ENCODE results near the gene ZSWIM5.

DNA sequence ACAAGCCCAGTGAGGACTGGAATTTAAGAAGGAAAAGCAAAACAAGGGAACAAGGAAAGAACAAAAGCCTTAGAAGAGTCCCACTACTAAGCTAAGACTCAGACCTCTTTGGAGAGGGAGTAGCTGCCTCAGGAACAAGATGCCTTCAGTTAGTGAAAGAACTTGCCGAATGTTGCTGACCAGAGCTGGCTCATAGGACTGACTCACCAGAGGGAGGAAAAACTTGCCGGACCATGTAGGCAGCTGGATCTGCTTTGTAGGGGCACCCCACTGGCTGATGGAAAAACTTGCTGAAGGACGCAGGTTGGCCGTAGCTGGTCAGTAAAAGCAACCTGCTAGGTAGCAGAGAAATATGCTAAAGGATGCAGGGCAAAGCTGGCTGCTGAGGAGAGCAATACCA lies 15.3 kb upstream of the ZSWIM5 start:
- TF ChIP-seq POLR2A (IDR thresholded peaks at IDR 0.05; ENCODE audit: low read depth, low read length) (no peak), POLR2AphosphoS5 (IDR thresholded peaks at IDR 0.05; ENCODE audit: low read depth, low read length) (no peak), TAF1 (IDR thresholded peaks at IDR 0.05; ENCODE audit: borderline replicate concordance, low read depth, low read length) (no peak)

Data from GM12892 (cell line).